Neutrophil (primary cell): ENCODE measurements around the gene SCAI.

Source experiments
- H3K27ac ChIP-seq: fragments of 200-600 bp; sonication (generic); 2 replicates; pipeline ENCODE4 v1.5.1; 2016; ENCODE audit warnings: mild to moderate bottlenecking, moderate library complexity
- H3K27me3 ChIP-seq: fragments of 200-600 bp; sonication (generic); 2 replicates; pipeline ENCODE4 v1.6.0; 2016; ENCODE audit warnings: mild to moderate bottlenecking
- H3K36me3 ChIP-seq: fragments of 200-600 bp; sonication (generic); 2 replicates; pipeline ENCODE4 v1.5.1; 2017
- H3K4me1 ChIP-seq, 2 experiments: fragments of 200-600 bp in 1 of 2; sonication (generic) in 1 of 2; 1 replicate in 1 of 2; 2 replicates in 1 of 2; pipeline versions ENCODE4 v1.5.1 to v1.6.1; 2013 to 2016; ENCODE audit warnings: low read depth in 1 of 2, low read length in 1 of 2, mild to moderate bottlenecking in 1 of 2, moderate library complexity in 1 of 2; ENCODE audit not compliant: control insufficient read depth in 1 of 2, insufficient read depth in 1 of 2
- H3K4me3 ChIP-seq, 2 experiments: fragments of 200-600 bp in 1 of 2; sonication (generic) in 1 of 2; 1 replicate in 1 of 2; 2 replicates in 1 of 2; pipeline ENCODE4 v1.5.1; 2013 to 2016; ENCODE audit warnings: low read depth in 1 of 2, low read length in 1 of 2, mild to moderate bottlenecking in 1 of 2, moderate library complexity in 1 of 2
- H3K9me3 ChIP-seq: fragments of 200-600 bp; sonication (generic); 2 replicates; pipeline ENCODE4 v1.5.1; 2016
- CTCF ChIP-seq: fragments of 200-600 bp; sonication (generic); IDR thresholded peaks from 2 replicates; pipeline ENCODE4 v1.5.1; 2016; ENCODE audit warnings: antibody characterized with exemption

The SCAI gene

GRCh38 chr9:124894741-124895170 is 248.6 kb downstream of the SCAI start:
- no peak for TF ChIP-seq CTCF
- Histone ChIP-seq H3K4me3 (no peak overlapping the region), H3K4me1 (peaks cover under 1 to 3% of the 10 kb centered on the region in 2 experiments), H3K9me3 (no peaks in the 10 kb centered on the region), H3K27ac (no peak overlapping the region), H3K36me3 (peaks cover 90% of the 10 kb centered on the region), H3K27me3 (no peaks in the 10 kb centered on the region)

GRCh38 chr9:124894035-124894740 is 249.1 kb downstream of the SCAI start:
- H3K4me3 ChIP-seq: no peak overlapping the region
- H3K27ac ChIP-seq: no peak overlapping the region
- H3K27me3 ChIP-seq: no peaks in the 10 kb centered on the region
- H3K36me3 ChIP-seq: peaks cover 90% of the 10 kb centered on the region
- TF ChIP-seq CTCF: no peak
- H3K9me3 ChIP-seq: no peaks in the 10 kb centered on the region
- H3K4me1 ChIP-seq: peaks cover 6 to 8% of the 10 kb centered on the region in 2 experiments
